ENCODE results near the gene CNNM2.

CNNM2 gene

GRCh38 chr10:102945449-102945848 lies 27.4 kb downstream of the CNNM2 start:
- Histone ChIP-seq H3K27me3 (ENCODE audit: control insufficient read depth in 1 of 2, insufficient read depth in 2 of 2, low read length in 2 of 2) (no peaks in the 10 kb centered on the region), H3K27ac (ENCODE audit: low read depth, low read length) (no peak overlapping the region), H3K4me3 (ENCODE audit: low read depth in 1 of 2, low read length in 2 of 2) (no peak overlapping the region), H3K4me1 (ENCODE audit: control insufficient read depth in 1 of 2, insufficient read depth in 2 of 2, low read length in 2 of 2) (no peaks in the 10 kb centered on the region), H3K9me3 (ENCODE audit: control insufficient read depth in 1 of 2, low read length in 2 of 2) (no peaks in the 10 kb centered on the region), H3K36me3 (ENCODE audit: control insufficient read depth in 1 of 2, insufficient read depth in 2 of 2, low read length in 2 of 2) (no peaks in the 10 kb centered on the region), H3K9ac (ENCODE audit: low read depth in 1 of 2, low read length in 2 of 2) (no peak overlapping the region)

DNA sequence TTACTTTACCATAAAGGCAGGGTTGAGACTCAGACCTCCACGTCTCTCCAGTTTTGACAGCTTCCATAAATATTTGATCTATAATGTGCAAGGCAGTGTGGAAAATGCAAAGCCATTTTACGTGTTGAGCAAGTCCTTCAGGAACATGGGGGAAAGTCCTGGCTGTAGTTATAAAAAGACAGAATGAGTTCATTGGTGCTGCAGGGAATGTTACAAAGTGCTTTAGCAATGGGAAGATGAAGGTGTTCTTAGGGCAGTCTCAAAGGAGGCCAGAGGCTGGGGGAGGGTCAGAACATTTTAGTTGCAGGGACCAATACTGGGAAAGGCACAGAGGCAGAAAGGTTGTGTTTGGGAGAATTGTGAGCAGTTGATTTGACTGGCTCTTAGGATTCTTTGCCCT lies 27.9 kb downstream of the CNNM2 start:
- no peak overlapping the region for H3K27ac ChIP-seq (ENCODE audit: low read depth, low read length)
- no peaks in the 10 kb centered on the region for H3K36me3 ChIP-seq (ENCODE audit: control insufficient read depth in 1 of 2, insufficient read depth in 2 of 2, low read length in 2 of 2)
- H3K4me3 ChIP-seq (ENCODE audit: low read depth in 1 of 2, low read length in 2 of 2) = no peak overlapping the region
- no peaks in the 10 kb centered on the region for H3K4me1 ChIP-seq (ENCODE audit: control insufficient read depth in 1 of 2, insufficient read depth in 2 of 2, low read length in 2 of 2)
- no peak overlapping the region for H3K9ac ChIP-seq (ENCODE audit: low read depth in 1 of 2, low read length in 2 of 2)
- H3K27me3 ChIP-seq (ENCODE audit: control insufficient read depth in 1 of 2, insufficient read depth in 2 of 2, low read length in 2 of 2) = no peaks in the 10 kb centered on the region
- H3K9me3 ChIP-seq (ENCODE audit: control insufficient read depth in 1 of 2, low read length in 2 of 2) = no peaks in the 10 kb centered on the region

GRCh38 chr10:102946992-102947391 lies 28.9 kb downstream of the CNNM2 start:
- H3K27ac ChIP-seq (ENCODE audit: low read depth, low read length) = no peak overlapping the region
- no peak overlapping the region for H3K4me3 ChIP-seq (ENCODE audit: low read depth in 1 of 2, low read length in 2 of 2)
- no peaks in the 10 kb centered on the region for H3K9me3 ChIP-seq (ENCODE audit: control insufficient read depth in 1 of 2, low read length in 2 of 2)
- no peaks in the 10 kb centered on the region for H3K27me3 ChIP-seq (ENCODE audit: control insufficient read depth in 1 of 2, insufficient read depth in 2 of 2, low read length in 2 of 2)
- no peak overlapping the region for H3K9ac ChIP-seq (ENCODE audit: low read depth in 1 of 2, low read length in 2 of 2)
- H3K4me1 ChIP-seq (ENCODE audit: control insufficient read depth in 1 of 2, insufficient read depth in 2 of 2, low read length in 2 of 2) = no peaks in the 10 kb centered on the region
- no peaks in the 10 kb centered on the region for H3K36me3 ChIP-seq (ENCODE audit: control insufficient read depth in 1 of 2, insufficient read depth in 2 of 2, low read length in 2 of 2)

DNA sequence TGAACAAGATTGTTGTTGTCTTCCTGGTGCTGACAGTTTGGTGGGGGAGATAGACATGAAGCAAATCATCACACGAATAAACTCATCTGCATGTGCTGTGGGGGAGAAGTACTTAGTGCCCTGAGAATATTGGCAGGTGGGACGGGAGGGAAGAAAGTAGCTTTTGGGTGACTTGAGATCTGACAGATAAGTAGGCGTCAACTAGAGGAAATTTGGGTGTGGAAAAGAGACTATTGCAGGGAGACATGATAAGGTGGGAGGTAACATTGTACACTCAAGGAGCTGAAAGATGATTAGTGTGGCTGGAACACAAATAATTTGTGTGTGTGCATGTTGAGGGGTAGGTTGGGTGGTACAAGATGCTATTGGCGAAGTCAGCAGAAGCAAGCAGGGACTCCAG lies 30.1 kb downstream of the CNNM2 start:
- H3K27ac ChIP-seq (ENCODE audit: low read depth, low read length) = no peak overlapping the region
- no peaks in the 10 kb centered on the region for H3K4me1 ChIP-seq (ENCODE audit: control insufficient read depth in 1 of 2, insufficient read depth in 2 of 2, low read length in 2 of 2)
- H3K4me3 ChIP-seq (ENCODE audit: low read depth in 1 of 2, low read length in 2 of 2) = no peak overlapping the region
- no peaks in the 10 kb centered on the region for H3K36me3 ChIP-seq (ENCODE audit: control insufficient read depth in 1 of 2, insufficient read depth in 2 of 2, low read length in 2 of 2)
- no peak overlapping the region for H3K9ac ChIP-seq (ENCODE audit: low read depth in 1 of 2, low read length in 2 of 2)
- H3K27me3 ChIP-seq (ENCODE audit: control insufficient read depth in 1 of 2, insufficient read depth in 2 of 2, low read length in 2 of 2) = no peaks in the 10 kb centered on the region
- no peaks in the 10 kb centered on the region for H3K9me3 ChIP-seq (ENCODE audit: control insufficient read depth in 1 of 2, low read length in 2 of 2)

DNA sequence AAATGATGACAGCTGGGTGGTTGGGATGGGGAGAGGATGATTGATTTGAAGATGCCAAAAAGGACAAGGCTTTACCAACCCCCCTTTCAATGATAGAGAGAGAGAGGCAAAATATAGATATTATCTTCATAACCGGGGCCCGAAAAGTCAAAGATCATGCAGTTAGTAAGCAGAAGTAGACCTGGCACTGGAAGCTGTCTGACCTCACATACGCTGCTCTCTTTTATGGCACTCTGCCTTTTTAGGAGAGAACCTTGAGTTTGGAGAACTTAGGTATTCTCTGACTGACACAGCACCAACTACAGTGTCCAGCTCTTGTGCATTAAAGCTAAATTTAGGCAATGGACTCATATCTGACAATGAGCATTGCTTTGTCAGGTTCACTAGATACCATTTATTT lies 30.7 kb downstream of the CNNM2 start:
- Histone ChIP-seq H3K9me3 (ENCODE audit: control insufficient read depth in 1 of 2, low read length in 2 of 2) (no peaks in the 10 kb centered on the region), H3K27ac (ENCODE audit: low read depth, low read length) (no peak overlapping the region), H3K27me3 (ENCODE audit: control insufficient read depth in 1 of 2, insufficient read depth in 2 of 2, low read length in 2 of 2) (no peaks in the 10 kb centered on the region), H3K4me3 (ENCODE audit: low read depth in 1 of 2, low read length in 2 of 2) (no peak overlapping the region), H3K9ac (ENCODE audit: low read depth in 1 of 2, low read length in 2 of 2) (no peak overlapping the region), H3K4me1 (ENCODE audit: control insufficient read depth in 1 of 2, insufficient read depth in 2 of 2, low read length in 2 of 2) (no peaks in the 10 kb centered on the region), H3K36me3 (ENCODE audit: control insufficient read depth in 1 of 2, insufficient read depth in 2 of 2, low read length in 2 of 2) (no peaks in the 10 kb centered on the region)

- H3K4me3 ChIP-seq (ENCODE audit: low read depth in 1 of 2, low read length in 2 of 2) = no peak overlapping the region
- no peak overlapping the region for H3K27ac ChIP-seq (ENCODE audit: low read depth, low read length)
- H3K9me3 ChIP-seq (ENCODE audit: control insufficient read depth in 1 of 2, low read length in 2 of 2) = no peaks in the 10 kb centered on the region
- H3K36me3 ChIP-seq (ENCODE audit: control insufficient read depth in 1 of 2, insufficient read depth in 2 of 2, low read length in 2 of 2) = no peaks in the 10 kb centered on the region
- no peak overlapping the region for H3K9ac ChIP-seq (ENCODE audit: low read depth in 1 of 2, low read length in 2 of 2)
- H3K4me1 ChIP-seq (ENCODE audit: control insufficient read depth in 1 of 2, insufficient read depth in 2 of 2, low read length in 2 of 2) = no peaks in the 10 kb centered on the region
- no peaks in the 10 kb centered on the region for H3K27me3 ChIP-seq (ENCODE audit: control insufficient read depth in 1 of 2, insufficient read depth in 2 of 2, low read length in 2 of 2)
These were observed 31.8 kb downstream of the CNNM2 start for GRCh38 chr10:102949916-102950315.

DNA sequence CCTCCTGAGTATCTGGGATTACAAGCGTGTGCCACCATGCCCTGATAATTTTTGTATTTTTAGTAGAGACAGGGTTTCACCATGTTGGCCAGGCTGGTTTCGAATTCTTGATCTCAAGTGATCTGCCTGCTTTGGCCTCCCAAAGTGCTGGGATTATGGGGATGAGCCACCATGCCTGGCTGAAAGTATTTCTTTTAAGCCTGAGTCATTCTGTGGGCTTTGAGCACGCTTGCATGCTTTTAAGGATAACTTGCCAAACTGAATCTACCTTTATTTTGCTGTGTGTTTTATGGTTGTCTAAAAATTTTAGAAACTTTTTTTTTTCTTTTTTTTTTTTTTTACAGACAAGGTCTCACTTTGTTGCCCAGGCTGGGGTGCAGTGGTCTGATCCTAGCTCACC lies 33.2 kb downstream of the CNNM2 start:
- H3K4me3 ChIP-seq (ENCODE audit: low read depth in 1 of 2, low read length in 2 of 2) = no peak overlapping the region
- no peaks in the 10 kb centered on the region for H3K9me3 ChIP-seq (ENCODE audit: control insufficient read depth in 1 of 2, low read length in 2 of 2)
- no peaks in the 10 kb centered on the region for H3K4me1 ChIP-seq (ENCODE audit: control insufficient read depth in 1 of 2, insufficient read depth in 2 of 2, low read length in 2 of 2)
- H3K27me3 ChIP-seq (ENCODE audit: control insufficient read depth in 1 of 2, insufficient read depth in 2 of 2, low read length in 2 of 2) = no peaks in the 10 kb centered on the region
- no peak overlapping the region for H3K9ac ChIP-seq (ENCODE audit: low read depth in 1 of 2, low read length in 2 of 2)
- H3K36me3 ChIP-seq (ENCODE audit: control insufficient read depth in 1 of 2, insufficient read depth in 2 of 2, low read length in 2 of 2) = no peaks in the 10 kb centered on the region
- H3K27ac ChIP-seq (ENCODE audit: low read depth, low read length) = no peak overlapping the region

GRCh38 chr10:102959360-102959759 lies 41.3 kb downstream of the CNNM2 start:
- Histone ChIP-seq H3K4me1 (ENCODE audit: control insufficient read depth in 1 of 2, insufficient read depth in 2 of 2, low read length in 2 of 2) (peaks cover 0 to under 1% of the 10 kb centered on the region in 2 donors), H3K27me3 (ENCODE audit: control insufficient read depth in 1 of 2, insufficient read depth in 2 of 2, low read length in 2 of 2) (no peaks in the 10 kb centered on the region), H3K36me3 (ENCODE audit: control insufficient read depth in 1 of 2, insufficient read depth in 2 of 2, low read length in 2 of 2) (no peaks in the 10 kb centered on the region), H3K4me3 (ENCODE audit: low read depth in 1 of 2, low read length in 2 of 2) (no peak overlapping the region), H3K9ac (ENCODE audit: low read depth in 1 of 2, low read length in 2 of 2) (no peak overlapping the region), H3K9me3 (ENCODE audit: control insufficient read depth in 1 of 2, low read length in 2 of 2) (no peaks in the 10 kb centered on the region), H3K27ac (ENCODE audit: low read depth, low read length) (no peak overlapping the region)

- Histone ChIP-seq H3K27me3 (ENCODE audit: control insufficient read depth in 1 of 2, insufficient read depth in 2 of 2, low read length in 2 of 2) (no peaks in the 10 kb centered on the region), H3K36me3 (ENCODE audit: control insufficient read depth in 1 of 2, insufficient read depth in 2 of 2, low read length in 2 of 2) (no peaks in the 10 kb centered on the region), H3K9ac (ENCODE audit: low read depth in 1 of 2, low read length in 2 of 2) (no peak overlapping the region), H3K4me1 (ENCODE audit: control insufficient read depth in 1 of 2, insufficient read depth in 2 of 2, low read length in 2 of 2) (peaks cover 0 to 8% of the 10 kb centered on the region in 2 donors), H3K27ac (ENCODE audit: low read depth, low read length) (no peak overlapping the region), H3K4me3 (ENCODE audit: low read depth in 1 of 2, low read length in 2 of 2) (no peak overlapping the region), H3K9me3 (ENCODE audit: control insufficient read depth in 1 of 2, low read length in 2 of 2) (no peaks in the 10 kb centered on the region)
These were observed 42.1 kb downstream of the CNNM2 start for GRCh38 chr10:102960157-102960556.

DNA sequence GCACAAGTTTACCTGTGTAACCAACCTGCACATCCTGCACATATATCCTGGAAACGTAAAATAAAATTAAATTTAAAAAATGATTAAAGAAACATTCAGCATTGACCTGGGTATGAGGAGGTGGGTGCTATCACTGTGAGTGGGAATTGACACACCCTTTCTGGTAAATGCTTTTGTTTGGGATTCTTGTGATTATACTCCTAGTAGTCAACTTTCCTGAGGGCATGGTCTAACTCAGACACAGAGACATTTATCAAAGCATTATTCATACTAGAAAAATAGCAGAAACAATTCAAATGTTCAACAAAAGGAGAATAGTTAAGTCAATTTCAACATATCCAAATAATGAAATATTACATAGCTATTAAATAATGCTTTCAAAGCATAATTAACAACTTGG lies 44.2 kb downstream of the CNNM2 start:
- no peak overlapping the region for H3K4me3 ChIP-seq (ENCODE audit: low read depth in 1 of 2, low read length in 2 of 2)
- H3K4me1 ChIP-seq (ENCODE audit: control insufficient read depth in 1 of 2, insufficient read depth in 2 of 2, low read length in 2 of 2) = peaks cover 0 to 11% of the 10 kb centered on the region in 2 donors
- H3K27me3 ChIP-seq (ENCODE audit: control insufficient read depth in 1 of 2, insufficient read depth in 2 of 2, low read length in 2 of 2) = no peaks in the 10 kb centered on the region
- H3K36me3 ChIP-seq (ENCODE audit: control insufficient read depth in 1 of 2, insufficient read depth in 2 of 2, low read length in 2 of 2) = no peaks in the 10 kb centered on the region
- H3K9me3 ChIP-seq (ENCODE audit: control insufficient read depth in 1 of 2, low read length in 2 of 2) = no peaks in the 10 kb centered on the region
- no peak overlapping the region for H3K9ac ChIP-seq (ENCODE audit: low read depth in 1 of 2, low read length in 2 of 2)
- H3K27ac ChIP-seq (ENCODE audit: low read depth, low read length) = no peak overlapping the region

Measured in duodenal mucosa (tissue), 2 donors.